GM18870 (cell line): Measurements from ENCODE around the gene KLHL29.

Experiments
- ATAC-seq: cut with Tn5 transposase; IDR thresholded peaks from one replicate; pipeline ENCODE4 v1.9.1; 2021; ENCODE audit warnings: moderate library complexity; ENCODE audit not compliant: unreplicated experiment

Gene KLHL29

DNA sequence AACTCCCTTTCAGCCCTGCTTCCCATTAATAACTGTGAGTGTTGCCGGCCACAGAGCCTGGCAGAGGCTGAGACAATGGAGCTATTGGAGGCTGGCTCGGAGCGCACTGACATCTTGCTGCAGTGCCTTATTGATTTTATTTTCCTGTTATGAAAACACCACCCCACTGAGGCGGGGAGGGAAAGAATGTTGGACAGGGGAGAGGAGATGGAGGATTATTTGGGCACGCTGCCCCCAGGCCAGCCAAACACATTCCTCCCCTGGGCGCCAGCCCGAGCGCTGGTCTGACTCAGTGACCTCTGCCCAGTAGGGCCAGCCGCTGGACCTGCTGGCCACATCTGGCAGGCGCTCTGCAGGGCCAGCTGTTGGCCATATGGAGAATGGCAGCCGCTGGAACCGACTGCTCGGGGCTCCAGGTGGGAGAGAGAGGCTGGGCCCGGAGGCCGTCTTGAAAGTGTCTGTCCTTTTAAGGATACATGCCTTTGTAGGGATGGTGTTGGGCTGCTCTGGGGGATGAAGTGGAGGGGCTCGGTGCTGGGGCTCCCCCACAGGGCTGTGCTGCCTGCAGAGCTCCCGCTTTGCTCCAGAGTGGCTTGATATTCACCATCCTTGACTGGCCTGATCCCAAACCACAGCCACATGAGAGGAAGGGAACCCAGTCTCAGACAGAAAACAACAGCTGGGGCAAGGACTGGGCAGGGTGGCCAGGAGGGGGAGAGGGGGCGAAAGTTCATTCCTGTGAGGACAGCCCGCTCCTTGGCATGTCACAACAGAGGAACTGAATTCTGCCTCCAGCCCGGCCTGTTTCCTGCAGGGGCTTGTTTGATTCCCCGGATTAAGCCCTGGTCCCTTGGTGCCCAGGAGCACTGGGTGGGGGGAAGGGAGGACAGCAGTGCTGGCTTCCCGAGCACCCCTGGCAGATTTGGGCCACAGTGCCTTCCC lies 179.0 kb downstream of the KLHL29 start:
- ATAC-seq, result no peak

DNA sequence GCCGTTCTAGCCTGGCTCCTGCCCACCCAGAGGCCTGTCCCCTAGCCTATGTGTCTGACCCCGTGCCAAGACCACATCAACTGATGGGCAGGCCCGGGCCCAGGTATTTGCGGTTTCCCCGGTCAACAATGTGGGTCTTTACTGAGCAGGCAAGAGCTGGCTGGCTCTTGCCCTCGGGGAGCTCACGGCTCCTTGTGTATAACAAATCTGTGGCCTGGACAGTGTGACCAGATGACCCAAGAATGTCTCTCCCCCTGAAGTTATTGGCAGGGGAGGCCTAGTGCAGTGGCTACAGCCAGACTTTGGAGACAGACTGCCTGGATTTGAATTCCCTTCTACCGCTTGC lies 179.6 kb downstream of the KLHL29 start:
- no peak for ATAC-seq

DNA sequence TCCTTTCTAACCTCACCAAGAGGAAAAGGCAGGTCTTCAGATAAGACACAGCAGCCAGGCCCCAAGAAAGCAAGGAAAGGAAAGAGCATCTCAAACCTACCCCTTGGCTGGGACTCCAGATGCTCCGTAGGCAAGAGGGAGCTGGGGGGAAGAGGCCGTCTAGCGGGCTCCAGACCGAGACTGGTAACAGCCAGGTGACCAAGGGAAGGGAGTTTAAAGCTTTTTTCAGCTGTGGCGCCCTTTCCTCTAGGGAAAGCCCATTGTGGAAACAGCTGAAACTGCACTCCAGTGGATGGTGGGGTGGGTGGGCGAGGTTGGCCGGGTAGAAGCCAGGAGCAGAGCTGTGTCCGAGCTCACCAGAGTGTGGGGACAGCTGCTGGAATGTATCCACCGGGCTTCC lies 180.4 kb downstream of the KLHL29 start:
- no peak for ATAC-seq

DNA sequence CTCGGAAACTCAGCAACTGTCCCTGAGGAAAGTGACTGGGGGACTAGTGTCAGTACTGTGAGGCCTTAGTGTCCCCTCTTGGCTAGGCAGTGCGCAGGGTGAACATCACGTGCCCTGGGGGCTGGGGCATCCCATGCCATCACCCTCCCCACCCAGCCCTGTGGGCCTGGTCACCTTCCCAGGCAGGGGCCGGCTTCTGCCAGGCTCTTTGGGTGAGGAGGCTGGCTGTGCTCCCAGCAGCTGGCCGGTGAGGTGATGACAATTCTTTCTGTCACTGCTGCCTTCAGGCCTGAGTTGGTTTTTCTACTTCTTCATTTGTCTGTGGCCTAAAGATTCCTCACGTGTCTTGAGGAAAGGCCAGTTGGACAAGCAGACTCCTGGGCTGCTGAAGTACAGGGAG lies 180.8 kb downstream of the KLHL29 start:
- no peak for ATAC-seq

DNA sequence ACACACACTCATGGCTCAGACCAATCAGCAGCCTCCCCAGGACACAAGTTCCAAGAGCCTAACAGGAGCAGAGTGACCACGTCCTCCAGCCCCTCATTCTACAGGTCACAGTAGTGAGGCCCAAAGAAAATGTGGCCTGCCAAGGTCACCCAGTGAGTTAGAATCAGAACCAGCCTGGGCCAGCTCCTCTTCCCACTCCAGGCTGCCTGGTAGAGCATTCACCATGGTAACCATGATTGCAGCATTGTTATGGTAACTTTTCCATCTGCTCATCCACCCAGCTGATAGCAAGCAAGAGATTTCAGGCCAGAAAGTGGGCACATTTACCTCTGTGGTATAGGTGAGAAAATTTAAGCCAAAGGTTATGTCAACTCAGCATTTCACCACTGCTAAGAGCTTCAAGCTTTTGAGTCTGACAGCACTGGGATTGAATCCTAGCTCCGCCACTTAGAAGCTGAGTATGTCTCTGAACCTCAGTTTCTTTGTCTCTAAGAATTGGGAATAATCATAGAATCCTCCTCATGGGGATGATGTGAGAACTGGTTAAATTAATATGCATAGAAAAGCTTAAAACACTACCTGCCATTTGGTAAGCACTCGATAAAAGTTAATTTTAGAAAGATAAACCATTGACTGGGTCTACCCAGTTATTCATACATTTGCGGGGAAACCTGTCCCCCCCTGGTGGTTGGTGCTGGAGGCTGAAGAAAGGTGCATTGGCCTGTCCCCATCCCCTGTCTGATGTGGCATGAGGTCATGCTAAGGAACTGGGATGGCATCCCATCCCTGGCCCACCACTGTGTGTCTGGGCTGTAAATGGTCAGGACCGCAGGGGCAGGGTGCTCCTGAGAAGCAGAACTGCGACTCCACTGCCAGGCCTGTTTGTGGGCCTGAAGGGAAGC lies 181.5 kb downstream of the KLHL29 start:
- ATAC-seq, result no peak

DNA sequence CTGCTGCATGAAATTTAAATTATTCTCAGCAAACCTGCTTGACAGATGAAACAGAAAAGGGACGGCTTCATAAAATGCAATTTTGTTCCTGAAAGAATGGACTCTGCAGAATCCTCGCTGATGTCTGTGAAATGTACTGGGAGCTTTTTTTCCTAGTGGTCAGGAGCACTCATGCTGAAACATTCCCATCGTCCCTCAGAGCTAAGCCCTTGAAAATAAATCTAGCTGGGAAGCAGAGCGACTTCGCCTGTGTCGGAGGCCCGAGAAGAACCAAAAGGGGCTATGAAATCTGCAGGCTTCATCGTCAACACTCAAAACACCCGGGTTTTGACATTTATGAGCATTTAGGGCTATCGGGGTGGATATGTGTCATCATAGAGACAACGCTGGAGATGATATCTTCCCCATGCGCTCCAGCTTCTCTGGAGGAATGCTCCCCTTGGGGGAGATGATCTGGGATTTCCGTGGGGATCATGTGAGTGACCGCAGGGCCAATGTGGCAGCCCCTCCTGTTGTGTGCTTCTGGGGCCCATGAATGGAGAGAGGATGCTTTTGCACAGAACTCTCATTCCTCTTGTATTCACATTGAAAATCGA lies 182.3 kb downstream of the KLHL29 start:
- no peak for ATAC-seq

DNA sequence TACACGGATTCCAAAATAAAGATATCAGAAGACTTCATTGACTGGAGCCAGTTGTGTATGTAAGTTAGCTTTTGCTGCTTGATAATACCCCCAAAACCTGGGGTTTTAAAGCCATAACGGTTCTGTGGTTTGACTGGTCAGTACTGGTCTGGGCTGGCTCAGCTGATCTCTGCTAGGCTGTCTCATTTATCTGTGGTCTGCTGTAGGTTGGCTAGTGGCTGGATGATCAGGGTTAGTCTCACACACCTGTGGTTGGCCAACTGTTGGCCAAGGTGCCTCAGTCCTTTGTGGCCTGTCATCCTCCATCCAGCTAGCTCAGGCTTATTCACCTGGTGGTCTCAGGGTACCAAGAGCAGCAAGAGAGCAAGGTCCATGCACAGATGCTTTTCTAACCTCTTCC lies 183.2 kb downstream of the KLHL29 start:
- ATAC-seq, result no peak

DNA sequence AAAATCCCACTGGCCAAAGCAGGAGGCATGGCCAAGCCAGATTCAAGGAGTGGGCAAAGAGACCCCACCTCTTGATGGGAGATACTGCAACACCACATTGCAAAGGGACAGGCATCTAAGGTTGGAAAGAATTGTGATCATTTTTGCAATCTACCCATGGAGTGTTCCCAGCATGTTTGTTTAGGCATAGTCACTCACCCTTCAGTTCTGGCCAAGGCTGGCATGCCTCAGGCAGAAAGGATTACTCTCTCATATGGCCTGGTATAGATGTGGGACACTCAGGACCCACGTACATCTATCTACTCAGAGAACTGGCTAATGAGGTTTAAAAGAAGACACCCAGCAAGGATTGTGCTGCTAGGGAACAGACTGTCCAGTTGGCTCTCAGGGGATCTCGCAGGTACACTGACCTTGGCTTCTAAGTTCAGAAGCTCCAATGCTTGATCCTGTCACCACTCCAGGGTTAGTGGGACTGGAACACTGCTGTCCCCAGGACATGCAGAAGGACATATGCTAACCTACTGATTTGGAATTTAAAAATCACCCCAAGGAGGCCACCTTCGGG lies 183.7 kb downstream of the KLHL29 start:
- no peak for ATAC-seq

DNA sequence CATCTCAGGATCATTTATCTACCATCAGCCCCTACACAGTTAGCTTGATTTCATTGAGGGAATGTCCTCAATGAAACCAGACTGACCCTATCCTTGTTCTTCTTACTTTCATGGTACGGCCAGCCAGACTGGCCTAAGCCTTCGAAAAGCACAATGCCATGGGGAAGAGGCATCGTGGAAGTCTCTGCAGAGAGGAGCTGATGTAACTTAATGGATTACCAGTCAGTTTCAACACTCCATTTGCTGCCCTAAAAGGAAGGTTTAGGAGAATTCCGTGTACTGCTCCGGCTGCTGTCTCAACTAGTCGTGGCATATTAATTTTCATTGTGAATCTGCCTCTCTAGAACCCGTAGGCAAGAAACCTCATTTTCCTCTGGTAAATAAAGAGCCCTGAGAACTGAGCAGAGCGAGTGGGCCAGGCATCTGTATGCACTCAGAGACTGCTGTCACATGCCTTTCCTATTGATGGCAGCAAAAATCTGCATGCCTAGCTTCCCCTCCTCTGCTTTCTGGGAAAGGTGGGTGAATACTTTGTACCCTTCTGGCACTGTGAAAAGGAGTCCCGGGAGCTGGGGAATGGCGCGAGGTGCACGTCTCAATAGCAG lies 184.9 kb downstream of the KLHL29 start:
- ATAC-seq, result no peak

DNA sequence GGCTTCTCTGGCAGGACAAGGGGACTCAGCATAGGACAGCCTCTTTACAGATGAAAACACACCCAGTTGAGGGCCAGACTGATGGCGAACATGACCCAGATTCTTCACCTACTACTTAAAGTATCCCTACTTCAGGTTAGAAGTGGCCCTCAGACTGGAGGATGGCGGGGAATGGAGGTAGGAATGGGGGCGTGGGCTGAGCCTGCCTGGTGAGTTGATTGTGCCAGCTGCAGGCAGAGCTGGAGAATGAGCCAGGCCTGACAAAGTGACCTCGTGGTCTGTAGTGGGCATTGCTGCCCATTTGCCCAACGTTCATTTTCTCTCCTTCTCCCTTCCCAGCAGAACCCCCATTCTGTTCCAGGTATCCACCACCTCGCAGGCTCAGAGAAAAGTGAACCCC lies 186.1 kb downstream of the KLHL29 start:
- ATAC-seq, result no peak

DNA sequence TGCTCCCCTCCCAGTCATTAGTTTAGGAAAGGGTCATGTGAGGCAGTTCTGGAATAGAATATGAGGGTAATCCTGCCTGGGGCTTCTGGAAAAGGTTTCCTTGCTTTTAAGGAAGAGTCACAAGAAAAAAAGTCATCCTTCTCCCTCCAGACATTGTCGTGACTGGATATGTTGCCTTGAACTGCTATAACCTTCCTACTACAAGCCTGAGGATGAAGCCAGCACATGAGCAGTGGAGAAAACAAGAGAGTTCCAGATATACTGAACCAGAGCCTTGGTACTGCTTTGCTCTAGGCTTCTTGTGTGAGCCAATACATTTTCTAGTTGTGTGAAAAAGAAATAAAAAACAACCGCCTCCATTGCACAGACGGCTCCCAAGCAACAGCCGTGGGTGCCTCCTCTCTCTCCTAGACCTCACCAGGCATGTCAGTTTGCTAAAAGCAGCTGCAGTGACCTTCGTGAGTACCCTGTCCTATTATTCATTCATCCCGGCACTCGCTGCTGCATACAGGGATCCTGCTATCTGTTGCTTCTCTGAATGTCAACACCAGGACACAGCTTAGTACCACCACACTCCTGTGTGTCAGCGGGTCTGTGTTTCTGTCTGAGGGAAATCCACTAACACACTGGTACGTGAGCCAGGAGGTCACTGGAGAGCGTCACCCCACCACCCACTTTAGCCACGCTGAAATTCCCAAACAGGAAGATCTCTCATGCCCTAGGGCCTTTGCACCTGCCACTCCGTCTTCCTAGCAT lies 186.7 kb downstream of the KLHL29 start:
- ATAC-seq, result no peak

DNA sequence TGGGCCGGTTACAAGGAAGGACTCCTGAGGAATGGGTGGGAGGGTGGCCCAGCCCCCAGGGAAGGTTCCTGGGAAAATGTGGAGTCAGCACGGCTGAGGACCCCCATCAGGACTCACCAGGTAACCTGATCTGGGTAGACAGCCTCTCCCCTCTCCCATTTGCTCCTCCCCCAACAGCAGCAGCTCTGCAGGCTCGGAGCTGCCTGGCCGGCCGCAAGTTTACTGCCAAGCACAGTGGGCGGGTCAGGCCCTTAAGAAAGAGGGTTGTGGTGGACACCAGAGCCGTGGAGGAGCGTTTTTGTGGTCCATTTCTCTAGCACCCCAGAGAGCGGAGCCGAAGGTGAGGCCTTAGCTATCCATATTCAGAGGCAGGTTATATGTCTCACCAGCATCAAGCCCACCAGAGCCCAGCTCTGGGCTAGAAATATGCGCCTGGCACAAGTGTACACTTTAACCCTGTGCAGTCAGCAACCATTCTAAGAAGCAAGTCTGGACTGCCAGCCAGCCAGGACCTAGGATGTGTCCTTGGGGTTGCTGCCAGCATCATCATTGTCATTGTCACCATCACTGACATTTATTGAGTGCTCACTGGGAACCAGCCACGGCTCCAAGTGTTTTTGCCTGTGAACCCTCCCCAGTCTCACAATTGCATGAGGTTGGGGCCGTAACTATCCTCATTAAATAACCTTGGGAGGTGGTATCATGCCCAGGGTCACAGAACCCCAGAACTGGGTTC lies 190.1 kb downstream of the KLHL29 start:
- ATAC-seq, result no peak

DNA sequence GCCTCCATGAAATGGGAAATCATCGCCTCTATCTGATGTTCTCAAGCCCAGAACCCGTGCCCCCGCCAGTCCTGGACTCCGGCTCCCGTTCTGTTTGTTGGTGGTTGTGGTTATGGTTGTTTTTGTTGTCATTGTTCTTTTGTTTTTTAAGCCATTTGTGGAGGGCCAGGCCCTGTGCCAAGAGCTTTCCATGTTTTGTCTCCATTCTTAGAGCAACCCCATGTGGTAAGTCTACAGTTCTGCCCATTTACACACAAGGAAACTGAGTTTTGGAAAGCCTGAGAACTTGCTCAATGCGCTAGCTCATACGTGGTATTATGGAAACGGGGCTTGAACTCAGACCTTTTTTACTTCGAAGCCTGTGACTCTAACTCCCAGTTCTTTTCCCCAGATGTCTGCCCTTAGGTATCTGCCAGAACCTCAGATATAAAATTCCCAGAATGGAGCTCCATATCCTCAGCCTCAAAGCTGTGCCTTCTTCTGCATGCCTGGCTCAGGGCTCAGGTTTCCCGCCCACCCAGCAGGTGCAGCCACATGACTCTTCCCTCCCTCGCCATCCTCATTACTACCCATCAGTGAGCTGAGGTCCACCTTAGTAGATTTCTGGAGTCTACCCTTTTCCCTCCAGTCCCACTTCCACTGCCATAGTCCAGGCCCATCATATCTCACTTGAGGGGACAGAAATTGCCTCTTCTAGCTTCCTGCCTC lies 194.1 kb downstream of the KLHL29 start:
- no peak for ATAC-seq

DNA sequence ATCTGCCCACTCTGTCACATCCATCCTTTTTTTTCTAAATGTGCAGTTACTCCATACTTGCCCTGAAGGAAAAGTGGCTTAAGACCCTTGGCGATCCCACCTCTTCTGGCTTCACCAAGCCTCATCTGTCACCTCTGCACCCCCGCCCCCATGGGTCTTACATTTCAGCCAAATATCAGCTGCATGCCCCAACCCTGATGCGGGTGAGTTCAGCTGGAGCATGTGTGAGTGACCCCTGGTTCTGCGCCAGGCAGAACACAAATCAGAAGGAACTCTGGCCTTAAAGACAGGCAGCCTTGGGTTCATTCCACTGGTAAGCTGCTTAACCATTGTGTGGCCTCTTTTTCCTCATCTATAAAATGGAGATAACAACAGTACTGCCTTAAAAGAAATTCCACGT lies 194.7 kb downstream of the KLHL29 start:
- no peak for ATAC-seq

DNA sequence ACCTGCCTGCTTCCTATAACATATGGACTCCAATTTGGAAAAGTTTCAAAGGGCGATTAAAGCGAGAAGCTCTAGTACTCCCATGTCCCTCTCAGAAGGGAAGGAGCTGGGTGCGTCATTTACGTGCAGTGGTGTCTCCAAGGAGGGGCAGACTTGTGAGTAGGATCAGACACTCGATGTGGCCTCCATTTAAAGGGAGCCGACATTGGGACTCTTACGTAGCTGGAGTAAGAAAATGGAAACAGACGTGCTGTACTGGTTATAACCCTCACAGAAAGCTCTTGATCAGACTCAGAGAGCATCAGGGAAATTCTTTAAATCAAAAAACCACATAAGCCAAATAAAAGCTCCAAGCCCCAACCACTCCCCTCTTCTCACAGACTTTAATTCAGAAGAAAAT lies 198.5 kb downstream of the KLHL29 start:
- ATAC-seq, result no peak

DNA sequence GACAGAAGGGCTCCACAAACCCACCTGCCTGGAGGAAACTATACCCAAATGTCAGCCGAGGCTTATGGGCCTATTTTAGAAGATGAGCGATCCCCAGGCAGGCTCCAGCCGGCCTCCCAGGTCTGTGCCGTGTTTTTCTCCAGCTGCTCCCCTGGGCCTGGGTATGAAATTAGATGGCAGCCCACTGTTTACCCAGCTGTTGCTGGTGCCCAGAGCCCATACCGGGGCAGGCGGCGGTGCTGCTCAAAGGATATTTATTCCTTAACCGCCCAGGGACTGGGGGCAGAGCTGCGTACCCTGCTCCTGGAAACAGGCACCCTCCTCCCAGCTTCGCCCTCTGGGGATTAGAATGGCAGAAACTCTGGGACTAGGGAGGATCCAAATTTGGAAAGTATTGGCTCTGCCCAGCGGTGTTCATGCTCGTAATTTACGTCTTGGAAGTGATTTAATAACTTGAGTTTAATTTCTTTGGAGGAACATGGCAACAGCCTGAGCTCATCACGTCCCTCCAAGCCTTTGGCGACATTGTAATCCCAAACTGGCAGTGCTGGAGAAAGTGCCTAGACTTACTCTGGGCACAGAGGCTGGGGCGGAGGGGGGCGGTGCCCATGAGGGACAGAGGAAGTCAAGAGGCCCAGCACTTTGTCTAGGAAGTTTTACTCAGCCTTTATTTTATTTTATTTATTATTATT lies 199.2 kb downstream of the KLHL29 start:
- ATAC-seq, result no peak

DNA sequence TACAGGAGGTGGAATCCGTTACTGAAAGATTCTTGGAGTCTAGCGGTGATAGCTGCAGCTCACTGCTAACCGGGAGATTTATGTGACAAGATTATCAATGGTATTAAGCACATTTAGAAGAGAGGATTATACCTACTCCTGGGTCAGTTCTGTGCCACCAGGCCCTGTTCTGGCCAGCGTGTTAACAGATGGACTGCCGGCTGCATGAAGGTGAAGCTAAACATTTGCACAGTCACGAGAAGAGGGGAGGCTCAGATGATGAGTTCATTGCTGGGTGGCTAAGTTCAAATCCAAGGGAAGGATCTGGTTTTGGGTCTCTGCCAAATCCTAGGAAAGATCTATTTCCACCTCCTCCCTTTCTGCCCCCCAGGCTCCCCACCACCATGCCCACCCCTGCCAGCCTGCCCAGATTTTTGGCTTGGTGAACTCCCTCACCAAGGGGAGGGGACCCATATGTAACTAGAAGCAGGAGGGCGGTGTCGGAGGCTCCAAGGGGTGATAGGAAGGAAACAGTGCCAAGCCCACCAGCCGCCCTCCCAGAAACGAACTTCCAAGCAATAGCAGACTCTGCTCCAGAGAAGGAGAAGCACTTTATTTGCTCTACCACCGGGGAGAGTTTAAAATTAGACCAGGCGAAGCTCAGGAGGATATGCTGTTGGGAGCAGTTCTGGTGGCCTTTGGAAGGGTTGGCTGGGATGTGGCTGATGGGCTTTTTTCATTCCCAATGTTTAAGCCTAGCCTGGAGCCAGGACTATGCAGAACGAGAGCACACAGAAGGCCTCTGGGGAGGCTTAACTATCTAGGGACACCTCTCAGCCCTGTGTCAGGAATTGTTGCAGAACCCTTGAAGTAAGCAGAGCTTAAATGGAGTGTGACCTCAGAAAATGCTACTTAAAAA lies 200.5 kb downstream of the KLHL29 start:
- no peak for ATAC-seq
